ENCODE measurements around the gene KCNJ14. TPM values are rescaled to one million over a fixed set of nuclear protein-coding genes. Genes with fewer than 3 reads are reported as not detected.

The KCNJ14 gene
- total and polyA plus RNA-seq, 2 experiments from 2014 or later = 0.81 to 0.94 TPM

DNA sequence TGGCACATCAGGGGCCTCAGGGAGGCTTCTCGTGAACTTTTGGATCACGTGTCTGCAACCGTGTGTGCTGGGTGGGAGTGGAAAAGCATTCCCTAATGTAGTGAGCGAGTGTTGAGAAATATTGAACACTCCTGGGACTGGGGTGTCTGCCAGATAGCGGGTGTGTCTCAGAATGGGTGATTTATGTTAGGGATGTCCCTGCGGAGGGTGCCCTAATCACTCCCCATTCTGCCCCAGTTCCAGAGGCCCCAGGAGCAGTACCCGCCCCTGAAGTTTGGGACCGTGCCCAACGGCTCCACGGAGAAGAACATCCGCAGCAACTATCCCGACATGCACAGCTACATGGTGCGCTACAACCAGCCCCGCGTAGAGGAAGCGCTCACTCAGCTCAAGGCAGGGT is 33.8 kb upstream of the KCNJ14 start:
- DNase-seq (ENCODE audit: low spot score) (no peak), ATAC-seq (no peak)
- Histone ChIP-seq H3K4me2 (no peak overlapping the region), H3K4me3 (no peak overlapping the region), H3K9me2 (ENCODE audit: insufficient read depth) (no peaks in the 10 kb centered on the region), H3K27me3 (ENCODE audit: insufficient read depth) (no peaks in the 10 kb centered on the region), H3K79me2 (replicated peaks; ENCODE audit: insufficient read depth) (no peaks in the 10 kb centered on the region), H3F3A (replicated peaks; ENCODE audit: low read depth) (0 out of 2 replicates have a peak, but pooled peaks cover 5% of the 10 kb centered on the region), H3K27ac (ENCODE audit: low read depth) (no peak overlapping the region), H3K4me1 (ENCODE audit: insufficient read depth) (peaks cover 4% of the 10 kb centered on the region), H3K36me3 (ENCODE audit: insufficient read depth) (peaks cover 16% of the 10 kb centered on the region), H2AFZ (no peak overlapping the region), H4K20me1 (replicated peaks; ENCODE audit: insufficient read depth) (no peaks in the 10 kb centered on the region)
- no peak for TF ChIP-seq EZH2phosphoT487 (IDR thresholded peaks at IDR 0.05; ENCODE audit: unreplicated experiment)
- TF ChIP-seq ZNF331 (CRISPR knock-in tag; IDR thresholded peaks at IDR 0.05; ENCODE audit: low read depth) = no peak
- TF ChIP-seq ZNF462 (CRISPR knock-in tag; IDR thresholded peaks at IDR 0.05) = no peak
- TF ChIP-seq ETS1 (IDR thresholded peaks at IDR 0.05) = no peak
- TF ChIP-seq ZNF114 (CRISPR knock-in tag; IDR thresholded peaks at IDR 0.05) = no peak
- no peak for TF ChIP-seq REST (IDR thresholded peaks at IDR 0.05; ENCODE audit: unreplicated experiment)
- TF ChIP-seq JUNB (IDR thresholded peaks at IDR 0.05; ENCODE audit: unreplicated experiment) = no peak
- no peak for TF ChIP-seq NANOG (IDR thresholded peaks at IDR 0.05; ENCODE audit: borderline replicate concordance)
- no peak for TF ChIP-seq EZH2 (IDR thresholded peaks at IDR 0.05; ENCODE audit: low read depth, unreplicated experiment)
- H3K9me3 Mint-ChIP-seq = no peaks in the 10 kb centered on the region
- H3K4me3 Mint-ChIP-seq = no peak overlapping the region
- H3K4me1 Mint-ChIP-seq = peaks cover 24% of the 10 kb centered on the region
- peaks cover 19% of the 10 kb centered on the region for H3K36me3 Mint-ChIP-seq (ENCODE audit: low read depth)
- no peak overlapping the region for H3K27ac Mint-ChIP-seq
- peaks cover 18% of the 10 kb centered on the region for H3K27me3 Mint-ChIP-seq (ENCODE audit: insufficient read depth, low read depth, poor library complexity)

Data from GM23338 (cell line).